ENCODE data around the gene HPCAL1. TPM values are rescaled to one million over a fixed set of nuclear protein-coding genes. Genes with fewer than 3 reads are reported as not detected.

Gene HPCAL1
- total RNA-seq, 6 experiments from 2014 or later: 36.3 to 60.3 (median 57.2) TPM

- H3K9me3 Mint-ChIP-seq: peaks cover 8% of the 10 kb centered on the region
- H3K36me3 Mint-ChIP-seq (ENCODE audit: low read depth): peaks cover 12% of the 10 kb centered on the region
- H3K27ac Mint-ChIP-seq: no peak overlapping the region
- H3K27me3 Mint-ChIP-seq (ENCODE audit: insufficient read depth): peaks cover 5% of the 10 kb centered on the region
- DNase-seq: no peak
- H3K4me3 Mint-ChIP-seq: no peak overlapping the region
- no peak for TF ChIP-seq CTCF (IDR thresholded peaks at IDR 0.05)
- H3K4me1 Mint-ChIP-seq (ENCODE audit: low read depth): peaks cover 23% of the 10 kb centered on the region
These were observed 33.6 kb downstream of the HPCAL1 start for GRCh38 chr2:10336283-10336682.

- no peak overlapping the region for H3K4me3 Mint-ChIP-seq
- H3K36me3 Mint-ChIP-seq (ENCODE audit: low read depth): peaks cover 12% of the 10 kb centered on the region
- H3K27ac Mint-ChIP-seq: no peak overlapping the region
- H3K4me1 Mint-ChIP-seq (ENCODE audit: low read depth): peaks cover 21% of the 10 kb centered on the region
- DNase-seq: no peak
- H3K9me3 Mint-ChIP-seq: peaks cover 8% of the 10 kb centered on the region
- no peaks in the 10 kb centered on the region for H3K27me3 Mint-ChIP-seq (ENCODE audit: insufficient read depth)
- TF ChIP-seq CTCF (IDR thresholded peaks at IDR 0.05): no peak
These were observed 35.0 kb downstream of the HPCAL1 start for GRCh38 chr2:10337449-10338269.

GRCh38 chr2:10338270-10339188, 35.8 kb downstream of the HPCAL1 start:
- Mint-ChIP-seq H3K9me3 (peaks cover 8% of the 10 kb centered on the region), H3K4me1 (ENCODE audit: low read depth) (peaks cover 29% of the 10 kb centered on the region), H3K36me3 (ENCODE audit: low read depth) (peaks cover 12% of the 10 kb centered on the region), H3K27ac (no peak overlapping the region), H3K27me3 (ENCODE audit: insufficient read depth) (no peaks in the 10 kb centered on the region), H3K4me3 (no peak overlapping the region)
- DNase-seq: no peak
- no peak for TF ChIP-seq CTCF (IDR thresholded peaks at IDR 0.05)

GRCh38 chr2:10339647-10340592, 37.2 kb downstream of the HPCAL1 start:
- Mint-ChIP-seq H3K4me1 (ENCODE audit: low read depth) (peaks cover 43% of the 10 kb centered on the region), H3K9me3 (peaks cover 8% of the 10 kb centered on the region), H3K4me3 (no peak overlapping the region), H3K36me3 (ENCODE audit: low read depth) (peaks cover 9% of the 10 kb centered on the region), H3K27ac (no peak overlapping the region), H3K27me3 (ENCODE audit: insufficient read depth) (no peaks in the 10 kb centered on the region)
- DNase-seq: no peak
- TF ChIP-seq CTCF (IDR thresholded peaks at IDR 0.05): no peak

- H3K27me3 Mint-ChIP-seq (ENCODE audit: insufficient read depth): no peaks in the 10 kb centered on the region
- peaks cover 48% of the 10 kb centered on the region for H3K4me1 Mint-ChIP-seq (ENCODE audit: low read depth)
- H3K4me3 Mint-ChIP-seq: no peak overlapping the region
- H3K36me3 Mint-ChIP-seq (ENCODE audit: low read depth): peaks cover 3% of the 10 kb centered on the region
- no peak overlapping the region for H3K27ac Mint-ChIP-seq
- no peak for DNase-seq
- peaks cover 2% of the 10 kb centered on the region; the same call in 1 of the 2 replicates for H3K9me3 Mint-ChIP-seq
- no peak for TF ChIP-seq CTCF (IDR thresholded peaks at IDR 0.05)
These were observed 37.9 kb downstream of the HPCAL1 start for GRCh38 chr2:10340593-10340975.
